AG04449 (cell line): Measurements from ENCODE around the gene ELP4.

Source experiments
- CTCF ChIA-PET: fragments of 350-600 bp; formaldehyde crosslinking; extraction: SDS; loops from one replicate; lab custom pipeline; 2021; ENCODE audit warnings: antibody characterized with exemption; lab: Yijun Ruan, JAX
- POLR2A ChIA-PET: fragments of 400-600, 350-600 bp; formaldehyde crosslinking; extraction: SDS; loops from one replicate; lab custom pipeline; 2020; ENCODE audit warnings: antibody characterized with exemption, inconsistent platforms; lab: Yijun Ruan, JAX
- DNase-seq: peaks from one replicate; pipeline ENCODE4 v3.0.0-alpha.2; 2010; ENCODE audit warnings: low read depth, low spot score
- H3K4me3 ChIP-seq: 2 replicates; pipeline ENCODE4 v1.5.1; 2011; ENCODE audit warnings: low read depth, mild to moderate bottlenecking, control low read depth, low read length
- CTCF ChIP-seq: IDR thresholded peaks from one replicate; pipeline ENCODE4 v1.5.1; 2011; ENCODE audit warnings: mild to moderate bottlenecking, moderate library complexity, low read length, control low read depth, inconsistent platforms; ENCODE audit not compliant: insufficient read depth; ENCODE audit errors: missing control alignments

ELP4 gene

GRCh38 chr11:31606893-31607292 is 97.3 kb downstream of the ELP4 start:
- POLR2A ChIA-PET: no interaction called here
- no peak for DNase-seq
- CTCF ChIA-PET: no interaction called here
- no peak overlapping the region for H3K4me3 ChIP-seq
- no peak for TF ChIP-seq CTCF

- DNase-seq: no peak
- TF ChIP-seq CTCF: no peak
- ChIA-PET POLR2A (no interaction called here), CTCF (no interaction called here)
- no peak overlapping the region for H3K4me3 ChIP-seq
These were observed 98.3 kb downstream of the ELP4 start for GRCh38 chr11:31607914-31608313.

GRCh38 chr11:31608995-31609394 is 99.4 kb downstream of the ELP4 start:
- CTCF ChIA-PET: no interaction called here
- DNase-seq: no peak
- POLR2A ChIA-PET: no interaction called here
- no peak overlapping the region for H3K4me3 ChIP-seq
- TF ChIP-seq CTCF: no peak

- CTCF ChIA-PET: no interaction called here
- POLR2A ChIA-PET: no interaction called here
- TF ChIP-seq CTCF: no peak
These were observed 101.0 kb downstream of the ELP4 start for GRCh38 chr11:31610544-31610943.

GRCh38 chr11:31617246-31617645 is 107.7 kb downstream of the ELP4 start:
- DNase-seq: no peak
- CTCF ChIA-PET: no interaction called here
- no peak overlapping the region for H3K4me3 ChIP-seq
- POLR2A ChIA-PET: no interaction called here
- TF ChIP-seq CTCF: no peak

More at GRCh38 chr11:31610544-31610943, 101.0 kb downstream of the ELP4 start:
- no peak overlapping the region for H3K4me3 ChIP-seq
- no peak for DNase-seq

- DNase-seq: no peak
- ChIA-PET CTCF (interaction anchor here (1.3 kb wide), 1 partner anchor 21 kb away, joined by 5 read pairs; no protein-coding TSS in a partner anchor), POLR2A (no interaction called here)
- no peak overlapping the region for H3K4me3 ChIP-seq
- no peak for TF ChIP-seq CTCF
These were observed 110.4 kb downstream of the ELP4 start for GRCh38 chr11:31619980-31620379.
